K562 (cell line): ENCODE results near the gene TNNT1. TPM values are rescaled to one million over a fixed set of nuclear protein-coding genes. Genes with fewer than 3 reads are reported as not detected.

ENCODE experiments used
- ATF2 ChIP-seq: sonication (generic); formaldehyde crosslinking; IDR thresholded peaks from 2 replicates; pipeline ENCODE4 v1.8.1; 2022; ENCODE audit warnings: missing genetic modification reagents
- CBFB ChIP-seq: sonication (generic); formaldehyde crosslinking; IDR thresholded peaks from 2 replicates; pipeline ENCODE4 v1.4.0; 2020; ENCODE audit warnings: mild to moderate bottlenecking, missing genetic modification reagents
- CXXC5 ChIP-seq: fragments of 250-450 bp; sonication (Bioruptor Pico); IDR thresholded peaks from 2 replicates; pipeline ENCODE4 v1.8.0; 2022; ENCODE audit warnings: inconsistent platforms, mild to moderate bottlenecking, moderate library complexity
- DMBX1 ChIP-seq: fragments of 250-450 bp; sonication (Bioruptor Pico); IDR thresholded peaks from 2 replicates; pipeline ENCODE4 v1.8.0; 2022; ENCODE audit warnings: inconsistent platforms, mild to moderate bottlenecking, moderate library complexity, borderline replicate concordance
- GTF2E2 ChIP-seq: fragments of 200-800 bp; sonication (Bioruptor generic); IDR thresholded peaks from 2 replicates; pipeline ENCODE4 v1.6.1; 2016; ENCODE audit warnings: missing genetic modification characterization, missing compliant biosample characterization
- HMBOX1 ChIP-seq: sonication (generic); IDR thresholded peaks from 2 replicates; pipeline ENCODE4 v1.6.1; 2016
- LCOR ChIP-seq: sonication (generic); formaldehyde crosslinking; IDR thresholded peaks from 2 replicates; pipeline ENCODE4 v1.8.0; 2022; ENCODE audit warnings: mild to moderate bottlenecking, missing genetic modification reagents
- MBD2 ChIP-seq: sonication (generic); IDR thresholded peaks from 2 replicates; pipeline ENCODE4 v1.6.1; 2016; ENCODE audit warnings: low read depth, borderline replicate concordance
- NR2C2 ChIP-seq, 2 experiments: fragments of 200-800 bp in 1 of 2; sonication (Bioruptor generic) in 1 of 2; sonication (generic) in 1 of 2; formaldehyde crosslinking in 1 of 2; IDR thresholded peaks; 2 replicates each; pipeline versions ENCODE4 v1.6.1 to v1.8.0; 2016 to 2022; ENCODE audit warnings: mild to moderate bottlenecking in 1 of 2, missing compliant biosample characterization in 1 of 2, missing genetic modification characterization in 1 of 2, missing genetic modification reagents in 1 of 2
- PCBP2 ChIP-seq: fragments of 200-400 bp; formaldehyde crosslinking; IDR thresholded peaks from 2 replicates; pipeline ENCODE4 v1.6.1; 2018; ENCODE audit warnings: low read length, low read depth, mild to moderate bottlenecking, moderate library complexity; ENCODE audit not compliant: poor library complexity, severe bottlenecking
- RBM17 ChIP-seq: fragments of 200-400 bp; formaldehyde crosslinking; IDR thresholded peaks from 2 replicates; pipeline ENCODE4 v1.6.1; 2017; ENCODE audit warnings: low read depth, mild to moderate bottlenecking, low read length, borderline replicate concordance
- RBM22 ChIP-seq: fragments of 200-400 bp; formaldehyde crosslinking; IDR thresholded peaks from 2 replicates; pipeline ENCODE4 v1.6.1; 2018; ENCODE audit warnings: low read length, low read depth; ENCODE audit not compliant: poor library complexity, severe bottlenecking
- SP1 ChIP-seq: sonication (generic); formaldehyde crosslinking; IDR thresholded peaks from 2 replicates; pipeline ENCODE4 v1.8.1; 2022; ENCODE audit warnings: mild to moderate bottlenecking, missing genetic modification reagents
- ZNF143 ChIP-seq: sonication (generic); formaldehyde crosslinking; IDR thresholded peaks from 2 replicates; pipeline ENCODE4 v1.9.0; 2022; ENCODE audit warnings: mild to moderate bottlenecking, missing genetic modification reagents
- ZNF24 ChIP-seq: fragments of 450-650 bp; IDR thresholded peaks from 2 replicates; pipeline ENCODE4 v1.6.1; 2016
- ZNF407 ChIP-seq: fragments of 450-650 bp; IDR thresholded peaks from 2 replicates; pipeline ENCODE4 v1.6.1; 2016; ENCODE audit warnings: low read depth
- polyA plus RNA-seq, 8 experiments: library from polyadenylated mRNA; depleted of rRNA in 4 of 8; stranded (reverse) in 5 of 8; unstranded in 3 of 8; fragments of >200 nt; fragmentation: Nextera tagmentation in 2 of 8; fragmentation: Illumina TruSeq in 1 of 8; extraction: Ambion mirVana in 2 of 8; extraction: Trizol in 1 of 8; gene quantifications; 2 replicates each; pipeline versions ENCODE4 v1.2.1 to v1.2.3, GENCODE V29; 2011 to 2014; ENCODE audit warnings: inconsistent platforms in 1 of 8, missing spikeins in 1 of 8
- total RNA-seq, 7 experiments: library from RNA; depleted of rRNA in 6 of 7; stranded (reverse); fragments of >200 nt in 6 of 7; fragmentation: Illumina TruSeq in 2 of 7; extraction: Trizol in 2 of 7; gene quantifications; 2 replicates each; pipeline versions ENCODE4 v1.2.1 to v1.2.3, GENCODE V29; 2011 to 2021; ENCODE audit warnings: low replicate concordance in 1 of 7

Gene TNNT1
- total and polyA plus RNA-seq, 9 of the 15 experiments (the other 6 are each of a cell fraction or from before 2014, with no cell fraction given), result 31.8 to 390 (median 227) TPM

- peak; percentile 77; the same call in 1 of the 2 replicates for TF ChIP-seq NR2C2 (CRISPR knock-in tag; IDR thresholded peaks at IDR 0.05)
- TF ChIP-seq NR2C2 (tag; IDR thresholded peaks at IDR 0.05), result peak; percentile 94
- no peak for TF ChIP-seq RBM17
- peak; percentile 47; the same call in 1 of the 2 replicates for TF ChIP-seq MBD2
- TF ChIP-seq DMBX1 (CRISPR knock-in tag), result peak; percentile 70; the same call in 1 of the 2 replicates
- no peak for TF ChIP-seq ATF2 (CRISPR knock-in tag)
- TF ChIP-seq ZNF407, result no peak
- peak; percentile 99 for TF ChIP-seq ZNF24
- TF ChIP-seq RBM22, result no peak
- peak; percentile 47; the same call in 1 of the 2 replicates for TF ChIP-seq GTF2E2 (tag)
- peak; percentile 22 for TF ChIP-seq CXXC5 (CRISPR knock-in tag)
- TF ChIP-seq LCOR (CRISPR knock-in tag), result peak; percentile 56; the same call in 1 of the 2 replicates
- peak; percentile 76 for TF ChIP-seq ZNF143
- no peak for TF ChIP-seq HMBOX1
- TF ChIP-seq SP1 (CRISPR knock-in tag), result peak; percentile 52
- no peak for TF ChIP-seq CBFB
- TF ChIP-seq PCBP2, result no peak
Measured at GRCh38 chr19:55118401-55118991, 30.5 kb downstream of the TNNT1 start (continued).
